CD14-positive monocyte (primary cell): ENCODE results near the gene OGDHL. TPM values are rescaled to one million over a fixed set of nuclear protein-coding genes. Genes with fewer than 3 reads are reported as not detected.

Experiments used
- DNase-seq, 3 donors: peaks; one replicate each; pipeline ENCODE4 v3.0.0-alpha.2; 2011 to 2022
- H2AFZ ChIP-seq: 2 replicates; pipeline ENCODE4 v1.6.0; 2012; ENCODE audit warnings: mild to moderate bottlenecking, low read depth, low read length, inconsistent platforms; ENCODE audit not compliant: insufficient read depth, poor library complexity, severe bottlenecking
- H3K27ac ChIP-seq, 2 donors: 1 replicate in 1 of 2; 2 replicates in 1 of 2; pipeline ENCODE4 v1.5.1; 2012 to 2013; ENCODE audit warnings: low read length in 2 of 2, control low read depth in 1 of 2, inconsistent platforms in 1 of 2, low read depth in 1 of 2, mild to moderate bottlenecking in 1 of 2
- H3K27me3 ChIP-seq, 2 donors: one replicate each; pipeline versions ENCODE4 v1.6.0 to v1.6.1; 2011 to 2013; ENCODE audit warnings: low read length in 2 of 2; ENCODE audit not compliant: control insufficient read depth in 2 of 2, insufficient read depth in 2 of 2
- H3K36me3 ChIP-seq, 2 donors: replicated peaks in 1 of 2; 1 replicate in 1 of 2; 2 replicates in 1 of 2; pipeline versions ENCODE4 v1.5.1 to v1.6.1; 2012 to 2013; ENCODE audit warnings: low read length in 2 of 2, control low read depth in 1 of 2, inconsistent platforms in 1 of 2, mild to moderate bottlenecking in 1 of 2; ENCODE audit not compliant: insufficient read depth in 2 of 2, control insufficient read depth in 1 of 2
- H3K4me1 ChIP-seq, 2 donors: 1 replicate in 1 of 2; 2 replicates in 1 of 2; pipeline versions ENCODE4 v1.5.1 to v1.6.1; 2012 to 2013; ENCODE audit warnings: low read length in 2 of 2, control low read depth in 1 of 2, inconsistent platforms in 1 of 2, mild to moderate bottlenecking in 1 of 2, moderate library complexity in 1 of 2; ENCODE audit not compliant: insufficient read depth in 2 of 2, control insufficient read depth in 1 of 2
- H3K4me2 ChIP-seq: replicated peaks from 2 replicates; pipeline ENCODE3; 2012; ENCODE audit warnings: low read length, moderate library complexity, mild to moderate bottlenecking; ENCODE audit not compliant: poor library complexity, severe bottlenecking; ENCODE audit errors: extremely low read depth
- H3K4me3 ChIP-seq, 3 experiments: fragments of 200-600 bp in 1 of 3; sonication (generic) in 1 of 3; replicated peaks in 1 of 3; 1 replicate in 2 of 3; 2 replicates in 1 of 3; pipeline ENCODE4 v1.5.1; 2011 to 2013; ENCODE audit warnings: low read length in 3 of 3, mild to moderate bottlenecking in 3 of 3, control low read depth in 2 of 3, low read depth in 2 of 3, inconsistent platforms in 1 of 3, moderate library complexity in 1 of 3
- H3K79me2 ChIP-seq: 2 replicates; pipeline ENCODE4 v1.6.0; 2012; ENCODE audit warnings: mild to moderate bottlenecking, control low read depth, inconsistent platforms, low read length, moderate library complexity; ENCODE audit not compliant: insufficient read depth
- H3K9ac ChIP-seq: 2 replicates; pipeline ENCODE4 v1.6.0; 2017; ENCODE audit warnings: low read length, mild to moderate bottlenecking; ENCODE audit not compliant: insufficient read depth, poor library complexity, severe bottlenecking
- H3K9me3 ChIP-seq, 2 donors: replicated peaks in 1 of 2; 1 replicate in 1 of 2; 2 replicates in 1 of 2; pipeline versions ENCODE4 v1.5.1 to v1.6.1; 2012 to 2013; ENCODE audit warnings: low read length in 2 of 2, control low read depth in 1 of 2; ENCODE audit not compliant: control insufficient read depth in 1 of 2, insufficient read depth in 1 of 2
- H4K20me1 ChIP-seq: 2 replicates; pipeline ENCODE4 v1.6.0; 2012; ENCODE audit warnings: mild to moderate bottlenecking, low read length, control low read depth, moderate library complexity; ENCODE audit not compliant: insufficient read depth
- H3K27ac Mint-ChIP-seq, 7 donors: one replicate each; pipeline ENCODE4 v1.8.0; 2020; ENCODE audit warnings: mild to moderate bottlenecking in 7 of 7, mixed read lengths in 7 of 7, moderate library complexity in 6 of 7, inconsistent platforms in 2 of 7
- H3K27me3 Mint-ChIP-seq, 3 donors: one replicate each; pipeline ENCODE4 v1.8.0; 2021 to 2022; ENCODE audit warnings: low read depth in 3 of 3, mild to moderate bottlenecking in 3 of 3, mixed read lengths in 3 of 3, moderate library complexity in 3 of 3, inconsistent platforms in 1 of 3
- H3K36me3 Mint-ChIP-seq, 2 donors: one replicate each; pipeline ENCODE4 v1.8.0; 2020; ENCODE audit warnings: mixed read lengths in 2 of 2, inconsistent platforms in 1 of 2, mild to moderate bottlenecking in 1 of 2
- H3K4me1 Mint-ChIP-seq: one replicate; pipeline ENCODE4 v1.8.0; 2020; ENCODE audit warnings: mild to moderate bottlenecking, mixed read lengths
- H3K4me3 Mint-ChIP-seq, 2 donors: one replicate each; pipeline ENCODE4 v1.8.0; 2020; ENCODE audit warnings: mild to moderate bottlenecking in 2 of 2, mixed read lengths in 2 of 2, moderate library complexity in 1 of 2
- H3K9me3 Mint-ChIP-seq, 7 donors: one replicate each; pipeline ENCODE4 v1.8.0; 2020 to 2022; ENCODE audit warnings: mixed read lengths in 7 of 7, mild to moderate bottlenecking in 6 of 7, moderate library complexity in 6 of 7, inconsistent platforms in 2 of 7
- WGBS: methylation state at CpG from one replicate; pipeline ENCODE4 v1.1.5; 2013; ENCODE audit warnings: missing lambda C conversion rate; ENCODE audit not compliant: insufficient coverage; 5-methylcytosine and 5-hydroxymethylcytosine counted together
- intact Hi-C, 2 donors: fragments of 100-400 bp; cut with micrococcal nuclease; formaldehyde crosslinking; loops; one replicate each; pipeline versions ENCODE4 v1.15.0 to v1.15.1; 2023
- polyA minus RNA-seq: library from RNA; depleted of rRNA, polyadenylated mRNA; stranded (reverse); fragments of >200 nt; gene quantifications from 2 replicates; pipeline ENCODE4 v1.2.3, GENCODE V29; 2012
- polyA plus RNA-seq, 3 donors: library from polyadenylated mRNA; depleted of rRNA in 1 of 3; unstranded in 2 of 3; stranded (reverse) in 1 of 3; fragments of 300-500 nt in 2 of 3; fragments of >200 nt in 1 of 3; fragmentation: Illumina TruSeq in 2 of 3; gene quantifications; 1 replicate in 2 of 3; 2 replicates in 1 of 3; pipeline ENCODE4 v1.2.3, GENCODE V29; 2012 to 2021
- total RNA-seq, 12 experiments: library from RNA in 1 of 12; stranded (reverse) in 1 of 12; fragments of 120-200 nt in 1 of 12; gene quantifications; one replicate each; pipeline ENCODE4 v1.2.4 and lab custom pipeline; 2013 to 2026; ENCODE audit warnings: mixed read lengths in 6 of 12, inconsistent platforms in 1 of 12
- TF ChIP-seq, protein P1 (sequence below): fragments of 200-600 bp; IDR thresholded peaks from one replicate; pipeline ENCODE4 v1.8.0; 2022; ENCODE audit warnings: antibody characterized with exemption, mild to moderate bottlenecking

Gene OGDHL
- total RNA-seq (2013) = not detected
- polyA plus RNA-seq (not detected), polyA minus RNA-seq (not detected in 2 replicates), total RNA-seq (lab: John Stamatoyannopoulos, UW) (0 to 3.8 (median 0.07) reads per million in 11 experiments)

DNA sequence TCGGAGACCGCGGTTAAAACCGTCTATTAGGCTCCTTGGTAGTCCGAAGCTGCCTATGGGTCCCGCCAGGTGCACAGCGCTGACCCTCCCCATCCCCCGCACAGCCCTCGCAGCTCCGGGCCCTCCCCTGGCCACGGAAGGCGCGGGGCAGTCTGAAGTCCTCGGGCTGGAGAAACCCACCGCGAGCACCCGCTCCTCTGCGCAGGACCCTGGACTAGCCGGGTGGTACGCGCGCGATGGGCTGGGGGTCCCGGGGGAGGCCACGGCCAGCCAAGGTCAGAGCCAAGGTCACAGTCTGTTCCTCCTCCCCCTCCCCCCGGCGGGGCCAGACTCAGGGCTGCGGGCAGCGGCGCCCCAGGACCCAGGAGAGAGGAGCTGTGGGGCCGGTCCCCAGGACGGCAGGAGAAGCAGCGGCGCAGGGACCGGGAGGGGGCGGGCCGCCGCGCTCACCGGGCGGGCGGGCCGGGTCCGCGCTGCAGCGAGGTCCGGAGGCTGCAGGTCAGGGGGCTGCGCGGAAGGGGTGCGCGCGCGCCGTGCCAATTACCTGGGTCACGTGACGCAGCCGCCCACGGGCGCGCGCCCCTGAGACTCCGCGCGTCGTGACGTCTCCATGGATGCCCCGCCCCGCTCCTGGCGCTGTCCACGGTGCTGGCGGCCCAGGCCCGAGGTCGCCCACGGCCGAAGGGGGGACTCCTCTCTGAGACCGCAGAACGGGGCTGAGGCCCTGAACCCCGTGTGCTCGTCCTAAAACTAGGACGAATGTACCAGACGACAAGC lies at the start of gene OGDHL:
TSS of gene OGDHL (minus strand) at position 535 of the 777 bp plus-strand sequence. CDS start 3,731 bp downstream, outside the sequence.
- Histone ChIP-seq H3K4me2 (peak within 1 kb of the TSS; percentile 59), H3K9ac (no peak within 1 kb of the TSS), H3K36me3 (no peaks in the 10 kb centered on the region), H2AFZ (no peak within 1 kb of the TSS), H3K27ac (no peak within 1 kb of the TSS), H3K9me3 (peaks cover 0 to 8% of the 10 kb centered on the region in 2 donors), H4K20me1 (no peaks in the 10 kb centered on the region), H3K27me3 (peaks cover 5 to 33% of the 10 kb centered on the region in 2 donors), H3K79me2 (no peaks in the 10 kb centered on the region), H3K4me1 (peaks cover 3 to 8% of the 10 kb centered on the region in 2 donors), H3K4me3 (peak within 1 kb of the TSS in 1 of 3 experiments; percentile 60)
- TF ChIP-seq, protein P1, sequence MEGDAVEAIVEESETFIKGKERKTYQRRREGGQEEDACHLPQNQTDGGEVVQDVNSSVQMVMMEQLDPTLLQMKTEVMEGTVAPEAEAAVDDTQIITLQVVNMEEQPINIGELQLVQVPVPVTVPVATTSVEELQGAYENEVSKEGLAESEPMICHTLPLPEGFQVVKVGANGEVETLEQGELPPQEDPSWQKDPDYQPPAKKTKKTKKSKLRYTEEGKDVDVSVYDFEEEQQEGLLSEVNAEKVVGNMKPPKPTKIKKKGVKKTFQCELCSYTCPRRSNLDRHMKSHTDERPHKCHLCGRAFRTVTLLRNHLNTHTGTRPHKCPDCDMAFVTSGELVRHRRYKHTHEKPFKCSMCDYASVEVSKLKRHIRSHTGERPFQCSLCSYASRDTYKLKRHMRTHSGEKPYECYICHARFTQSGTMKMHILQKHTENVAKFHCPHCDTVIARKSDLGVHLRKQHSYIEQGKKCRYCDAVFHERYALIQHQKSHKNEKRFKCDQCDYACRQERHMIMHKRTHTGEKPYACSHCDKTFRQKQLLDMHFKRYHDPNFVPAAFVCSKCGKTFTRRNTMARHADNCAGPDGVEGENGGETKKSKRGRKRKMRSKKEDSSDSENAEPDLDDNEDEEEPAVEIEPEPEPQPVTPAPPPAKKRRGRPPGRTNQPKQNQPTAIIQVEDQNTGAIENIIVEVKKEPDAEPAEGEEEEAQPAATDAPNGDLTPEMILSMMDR = no peak
- no peak for DNase-seq
- Mint-ChIP-seq H3K4me1 (no peaks in the 10 kb centered on the region), H3K27me3 (peaks cover 21 to 42% (median 24%) of the 10 kb centered on the region in 3 donors), H3K27ac (no peak within 1 kb of the TSS), H3K36me3 (no peaks in the 10 kb centered on the region), H3K4me3 (peak within 1 kb of the TSS; percentile 31 to 74), H3K9me3 (peaks cover 0 to 4% (median 0%) of the 10 kb centered on the region in 7 donors)
- WGBS = 2% methylated on average over 79 of the region's 81 CpGs
- intact Hi-C loops = no loop called here

- Histone ChIP-seq H3K9me3 (peaks cover 6 to 11% of the 10 kb centered on the region in 2 donors), H3K27me3 (no peaks in the 10 kb centered on the region), H3K4me2 (no peak overlapping the region), H2AFZ (no peak overlapping the region), H3K4me3 (no peak overlapping the region), H4K20me1 (no peaks in the 10 kb centered on the region), H3K9ac (no peak overlapping the region), H3K79me2 (no peaks in the 10 kb centered on the region), H3K36me3 (no peaks in the 10 kb centered on the region), H3K27ac (no peak overlapping the region), H3K4me1 (no peaks in the 10 kb centered on the region)
- Mint-ChIP-seq H3K9me3 (peaks cover 6 to 29% (median 17%) of the 10 kb centered on the region in 7 donors), H3K36me3 (no peaks in the 10 kb centered on the region), H3K27me3 (peaks cover 1 to 13% (median 6%) of the 10 kb centered on the region in 3 donors), H3K4me1 (no peaks in the 10 kb centered on the region), H3K4me3 (no peak overlapping the region), H3K27ac (no peak overlapping the region)
- intact Hi-C loops = loop anchor here in 1 of 2 donors (1.0 kb wide), 1 partner anchor 10 kb away; no protein-coding TSS in a partner anchor
- no peak for DNase-seq
- no CpG with 5 or more reads among the region's 2 CpGs for WGBS
- TF ChIP-seq, protein P1 = no peak
These were observed 41.9 kb upstream of the OGDHL start for GRCh38 chr10:49803988-49804387.
